Parathyroid adenoma (tissue), 2 donors: ENCODE measurements around the gene SIX4.
A peak's percentile ranks its signal among the peaks of the same experiment; 100 is the strongest.

Experiments used
- H2AFZ ChIP-seq: fragments of 300-600 bp; sonication (generic); one replicate; pipeline ENCODE4 v1.7.0; 2017; ENCODE audit warnings: antibody characterized with exemption, mild to moderate bottlenecking
- H3K27ac ChIP-seq: fragments of 300-600 bp; sonication (generic); one replicate; pipeline ENCODE4 v1.7.0; 2017
- H3K27me3 ChIP-seq: fragments of 300-600 bp; sonication (generic); one replicate; pipeline ENCODE4 v1.7.0; 2017; ENCODE audit warnings: low read length; ENCODE audit not compliant: control insufficient read depth, insufficient read depth
- H3K36me3 ChIP-seq: fragments of 300-600 bp; sonication (generic); one replicate; pipeline ENCODE4 v1.7.0; 2017; ENCODE audit warnings: low read length; ENCODE audit not compliant: control insufficient read depth, insufficient read depth
- H3K4me1 ChIP-seq: fragments of 300-600 bp; sonication (generic); one replicate; pipeline ENCODE4 v1.7.0; 2017; ENCODE audit warnings: control low read depth
- H3K4me2 ChIP-seq: fragments of 300-600 bp; sonication (generic); one replicate; pipeline ENCODE4 v1.7.0; 2017; ENCODE audit warnings: low read length
- H3K4me3 ChIP-seq: fragments of 300-600 bp; sonication (generic); one replicate; pipeline ENCODE4 v1.7.0; 2017; ENCODE audit warnings: low read depth, low read length
- H3K79me2 ChIP-seq: fragments of 300-600 bp; sonication (generic); one replicate; pipeline ENCODE4 v1.7.0; 2017; ENCODE audit warnings: control low read depth
- H3K9ac ChIP-seq: fragments of 300-600 bp; sonication (generic); one replicate; pipeline ENCODE4 v1.7.0; 2017; ENCODE audit warnings: mild to moderate bottlenecking
- H3K9me3 ChIP-seq: fragments of 300-600 bp; sonication (generic); one replicate; pipeline ENCODE4 v1.7.0; 2017; ENCODE audit warnings: low read length; ENCODE audit not compliant: control insufficient read depth
- TF ChIP-seq, protein P1 (sequence below): fragments of 300-600 bp; sonication (generic); IDR thresholded peaks from one replicate; pipeline ENCODE4 v1.7.0; 2017; ENCODE audit warnings: antibody characterized with exemption, mild to moderate bottlenecking
- donor health status: primary hyperparathyroidism.

The SIX4 gene

DNA sequence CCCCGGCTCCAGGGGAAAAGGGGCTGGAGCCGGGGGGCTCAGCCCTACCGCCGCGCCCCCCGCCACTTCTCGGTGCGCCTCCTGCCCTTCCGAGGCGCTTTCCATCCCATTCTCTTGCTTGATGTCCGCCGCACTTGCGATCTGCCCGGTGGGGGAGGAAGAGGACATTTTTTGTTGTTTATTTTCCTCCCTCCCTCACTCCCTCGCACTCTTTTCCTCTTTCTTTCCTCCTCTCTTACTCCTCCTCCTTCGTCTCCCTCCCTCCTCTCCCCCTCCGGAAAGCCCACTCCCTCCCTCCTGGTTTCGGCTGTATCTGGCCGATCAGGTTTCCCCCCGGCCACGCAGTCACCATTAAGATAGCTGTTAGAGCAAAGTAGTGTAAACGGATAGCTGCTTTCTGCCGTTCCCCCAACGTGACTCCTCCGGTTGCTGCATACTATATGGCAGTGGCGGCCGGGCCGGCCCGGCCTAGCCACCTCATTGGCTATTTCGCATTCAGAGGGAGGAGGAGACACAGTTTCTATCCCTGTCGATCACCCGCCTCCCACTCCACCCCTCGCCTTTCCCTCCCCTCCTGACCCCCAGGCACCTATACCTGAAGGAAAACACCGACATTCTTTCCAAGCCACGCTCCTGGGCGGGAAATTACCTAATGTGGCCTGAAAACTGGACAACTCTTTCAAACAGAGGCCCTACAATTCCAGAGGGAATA lies at the start of gene SIX4:
TSS of gene SIX4 (minus strand) at position 445 of the 712 bp plus-strand sequence. CDS start at position 168, 277 bp downstream.
- Histone ChIP-seq H3K4me1 (no peaks in the 10 kb centered on the region), H3K9me3 (no peaks in the 10 kb centered on the region), H3K4me3 (peak within 1 kb of the TSS; percentile 71), H2AFZ (peak within 1 kb of the TSS; percentile 92), H3K9ac (peak within 1 kb of the TSS; percentile 90), H3K79me2 (peaks cover 28% of the 10 kb centered on the region), H3K27ac (peak within 1 kb of the TSS; percentile 92), H3K27me3 (no peaks in the 10 kb centered on the region), H3K36me3 (no peaks in the 10 kb centered on the region), H3K4me2 (peak within 1 kb of the TSS; percentile 97)
- TF ChIP-seq, protein P1, sequence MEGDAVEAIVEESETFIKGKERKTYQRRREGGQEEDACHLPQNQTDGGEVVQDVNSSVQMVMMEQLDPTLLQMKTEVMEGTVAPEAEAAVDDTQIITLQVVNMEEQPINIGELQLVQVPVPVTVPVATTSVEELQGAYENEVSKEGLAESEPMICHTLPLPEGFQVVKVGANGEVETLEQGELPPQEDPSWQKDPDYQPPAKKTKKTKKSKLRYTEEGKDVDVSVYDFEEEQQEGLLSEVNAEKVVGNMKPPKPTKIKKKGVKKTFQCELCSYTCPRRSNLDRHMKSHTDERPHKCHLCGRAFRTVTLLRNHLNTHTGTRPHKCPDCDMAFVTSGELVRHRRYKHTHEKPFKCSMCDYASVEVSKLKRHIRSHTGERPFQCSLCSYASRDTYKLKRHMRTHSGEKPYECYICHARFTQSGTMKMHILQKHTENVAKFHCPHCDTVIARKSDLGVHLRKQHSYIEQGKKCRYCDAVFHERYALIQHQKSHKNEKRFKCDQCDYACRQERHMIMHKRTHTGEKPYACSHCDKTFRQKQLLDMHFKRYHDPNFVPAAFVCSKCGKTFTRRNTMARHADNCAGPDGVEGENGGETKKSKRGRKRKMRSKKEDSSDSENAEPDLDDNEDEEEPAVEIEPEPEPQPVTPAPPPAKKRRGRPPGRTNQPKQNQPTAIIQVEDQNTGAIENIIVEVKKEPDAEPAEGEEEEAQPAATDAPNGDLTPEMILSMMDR: no peak

DNA sequence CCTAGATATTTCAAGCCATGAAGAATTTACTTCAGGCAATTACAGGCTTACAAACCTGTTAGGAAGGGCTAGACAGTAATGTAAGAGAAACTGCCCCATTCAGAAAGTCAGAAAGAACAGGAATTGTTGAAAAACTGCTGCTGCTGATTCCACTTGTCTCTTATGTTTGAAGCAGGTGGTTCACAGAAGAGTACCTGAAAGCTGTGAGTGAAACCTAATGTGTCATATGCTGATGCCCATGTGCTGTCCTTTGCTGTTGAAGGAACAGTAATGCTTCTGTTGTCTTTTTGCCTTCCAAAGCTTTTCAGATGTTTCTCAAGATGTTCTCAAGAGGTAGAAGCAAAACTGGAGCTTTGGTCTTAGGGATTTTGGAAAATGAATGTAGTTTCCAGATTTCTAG lies 49.4 kb upstream of the SIX4 start:
- no peaks in the 10 kb centered on the region for H3K4me1 ChIP-seq
- no peak overlapping the region for H2AFZ ChIP-seq
- no peaks in the 10 kb centered on the region for H3K36me3 ChIP-seq
- no peak overlapping the region for H3K9ac ChIP-seq
- H3K27ac ChIP-seq: no peak overlapping the region
- TF ChIP-seq, protein P1: no peak
- H3K79me2 ChIP-seq: peaks cover 48% of the 10 kb centered on the region
- no peak overlapping the region for H3K4me3 ChIP-seq
- H3K27me3 ChIP-seq: no peaks in the 10 kb centered on the region
- H3K4me2 ChIP-seq: no peak overlapping the region
- no peaks in the 10 kb centered on the region for H3K9me3 ChIP-seq

- Histone ChIP-seq H3K9ac (no peak overlapping the region), H3K27ac (no peak overlapping the region), H3K4me2 (no peak overlapping the region), H3K36me3 (no peaks in the 10 kb centered on the region), H3K27me3 (no peaks in the 10 kb centered on the region), H3K79me2 (peaks cover 56% of the 10 kb centered on the region), H3K4me3 (no peak overlapping the region), H3K4me1 (no peaks in the 10 kb centered on the region), H3K9me3 (no peaks in the 10 kb centered on the region), H2AFZ (no peak overlapping the region)
- TF ChIP-seq, protein P1: no peak
Measured at GRCh38 chr14:60771117-60771516, 47.0 kb upstream of the SIX4 start.

GRCh38 chr14:60768602-60769001 lies 44.5 kb upstream of the SIX4 start:
- Histone ChIP-seq H2AFZ (no peak overlapping the region), H3K27me3 (no peaks in the 10 kb centered on the region), H3K4me3 (no peak overlapping the region), H3K9me3 (no peaks in the 10 kb centered on the region), H3K4me1 (no peaks in the 10 kb centered on the region), H3K27ac (no peak overlapping the region), H3K79me2 (peaks cover 46% of the 10 kb centered on the region), H3K9ac (no peak overlapping the region), H3K36me3 (no peaks in the 10 kb centered on the region), H3K4me2 (no peak overlapping the region)
- TF ChIP-seq, protein P1: no peak
